Suppressor macrophage treated with lipopolysaccharide for 4 hours (primary cell): ENCODE data around the gene CDC42BPG.

ENCODE experiments used
- DNase-seq: peaks from one replicate; pipeline ENCODE4 v3.0.0-alpha.2; 2020

Gene CDC42BPG

DNA sequence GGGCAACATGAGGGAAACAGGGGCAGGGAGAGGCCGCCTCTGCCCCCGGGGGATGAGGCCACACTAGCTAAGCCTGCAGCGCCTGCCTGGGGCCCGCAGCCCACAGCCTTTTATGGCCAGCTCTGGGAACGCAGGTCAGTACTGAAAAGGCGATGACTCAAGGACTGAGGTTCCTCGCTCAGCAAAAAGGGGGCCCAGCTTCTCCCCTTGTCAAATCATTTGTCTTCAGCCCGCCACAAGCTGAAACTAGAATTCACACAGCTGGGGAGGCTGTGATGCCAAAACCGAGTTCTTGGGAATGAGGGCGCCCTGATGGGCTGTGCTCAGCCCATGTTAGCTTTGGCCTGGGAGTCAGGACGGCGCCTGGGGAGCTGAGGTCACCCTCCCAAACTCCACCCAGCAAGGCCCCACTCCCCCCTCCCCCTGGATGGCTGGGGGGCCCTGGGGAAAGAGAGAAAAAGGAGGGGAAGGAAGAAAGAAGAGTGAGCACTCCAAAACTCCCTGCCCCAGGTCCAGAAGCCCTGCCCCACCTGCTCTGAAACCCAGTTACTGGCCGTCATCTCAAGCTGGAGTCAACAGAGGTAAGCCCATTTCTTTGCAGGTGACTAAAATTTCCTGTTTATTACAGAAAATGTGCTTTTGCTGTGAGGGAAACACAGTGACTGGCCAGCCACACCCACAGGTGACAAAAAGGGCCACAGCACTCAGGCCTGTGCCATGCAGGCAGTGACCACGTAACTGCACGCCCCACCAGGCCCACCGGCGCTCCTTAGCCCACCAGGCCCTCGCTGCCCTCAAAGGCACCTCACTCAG, 20.2 kb upstream of the CDC42BPG start:
- DNase-seq, result peak; percentile 64

DNA sequence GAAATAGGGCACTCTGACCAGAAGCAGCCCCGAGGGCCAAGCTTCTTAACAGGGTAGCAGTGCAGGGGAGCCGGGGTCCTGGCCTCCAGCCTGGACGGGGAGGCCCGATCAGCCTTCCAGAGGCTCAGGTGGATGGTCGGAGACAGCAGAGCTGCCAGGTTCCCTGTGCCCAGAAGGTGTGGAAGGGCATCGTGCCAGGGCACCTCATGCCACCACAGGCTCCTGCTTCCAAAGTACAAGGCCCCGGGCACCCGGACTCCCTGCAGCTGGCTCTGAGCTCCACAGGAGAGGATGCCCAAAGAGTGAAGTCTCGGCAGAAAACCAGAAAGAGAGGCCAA, 19.7 kb upstream of the CDC42BPG start:
- DNase-seq, result no peak

DNA sequence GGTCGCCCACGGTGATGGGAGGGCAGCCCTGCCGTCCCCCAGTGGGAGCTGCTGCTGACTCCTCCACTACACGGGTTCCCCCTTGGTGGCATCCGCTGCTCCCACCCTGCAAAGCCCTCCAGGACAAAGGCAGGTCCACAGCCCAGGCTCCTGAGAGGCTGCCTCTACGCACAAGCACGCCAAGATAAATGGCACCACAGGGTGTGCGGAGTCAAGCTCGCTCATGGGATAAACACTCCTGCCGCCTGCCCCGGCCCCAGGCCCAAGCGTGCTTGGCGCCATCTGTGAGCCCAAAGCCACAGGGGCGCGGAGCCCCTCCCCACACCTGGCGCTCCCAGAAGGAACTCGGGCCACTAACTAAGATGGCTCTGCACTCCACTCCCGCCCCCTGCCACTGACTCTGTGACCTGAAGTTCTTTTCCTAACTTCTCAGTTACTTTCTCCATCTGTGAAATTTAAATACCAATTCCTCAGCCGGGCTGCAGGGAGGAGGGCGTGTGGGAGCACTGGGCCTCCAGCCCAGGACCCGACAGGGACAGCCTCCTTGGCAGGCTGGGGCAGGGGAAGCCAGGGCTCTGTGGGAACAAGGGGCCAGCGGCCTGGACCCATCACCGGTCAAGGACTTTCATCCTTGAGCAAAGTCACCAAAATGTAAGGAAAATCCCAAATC, 19.1 kb upstream of the CDC42BPG start:
- DNase-seq, result no peak

DNA sequence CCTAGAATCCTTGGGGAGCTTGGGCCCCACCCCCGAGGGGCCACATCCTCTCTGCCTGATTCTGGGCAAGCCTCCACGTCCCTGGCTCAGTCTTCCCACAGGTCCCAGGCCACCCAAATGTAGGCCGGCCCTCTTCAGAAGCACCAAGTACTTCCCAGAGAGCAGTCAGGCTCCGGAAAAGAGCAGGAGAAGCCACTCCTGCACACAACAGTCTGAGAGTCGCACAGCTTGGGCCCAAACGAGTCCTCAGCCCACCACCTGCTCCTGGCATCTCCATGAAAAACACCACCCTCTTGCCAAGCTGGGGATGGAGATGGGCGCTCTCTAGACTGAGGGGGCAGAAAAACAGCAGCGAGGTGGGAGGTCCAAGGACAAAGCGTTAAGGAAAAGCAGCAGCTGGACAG, 18.5 kb upstream of the CDC42BPG start:
- no peak for DNase-seq

DNA sequence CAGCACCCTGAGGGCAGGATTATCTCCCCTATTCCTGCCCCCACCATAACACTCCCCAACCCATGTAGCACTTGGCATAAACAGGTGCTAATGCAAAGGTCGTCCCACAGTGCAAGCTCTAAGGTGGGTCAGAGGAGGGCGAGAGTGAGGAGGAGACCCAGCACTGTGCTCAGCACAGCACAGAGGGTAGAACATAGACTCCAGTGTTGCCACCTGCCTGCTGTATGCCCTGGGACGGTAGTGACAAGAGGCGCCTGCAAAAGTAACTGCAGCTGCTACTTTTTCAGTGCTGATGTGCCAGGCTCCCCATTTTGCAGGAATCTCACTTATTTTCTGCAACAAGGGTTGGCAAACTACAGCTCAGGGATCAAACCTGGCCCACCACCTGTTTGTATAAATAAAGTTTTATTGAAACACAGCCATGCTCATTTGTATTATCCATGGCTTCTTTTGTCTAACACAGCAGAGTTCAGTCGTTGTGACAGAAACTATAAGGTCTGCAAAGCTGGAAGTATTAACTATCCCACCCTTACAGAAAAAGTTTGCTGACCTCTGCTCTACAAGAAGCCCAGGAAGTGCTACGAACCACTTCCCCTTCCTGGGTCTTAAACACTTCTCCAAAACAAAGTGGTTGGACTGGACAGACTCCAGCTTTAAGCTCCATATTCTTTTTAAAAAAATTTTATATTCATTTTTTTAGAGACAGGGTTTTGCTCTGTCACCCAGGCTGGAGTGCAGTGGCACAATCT, 16.9 kb upstream of the CDC42BPG start:
- peak; percentile 63 for DNase-seq

DNA sequence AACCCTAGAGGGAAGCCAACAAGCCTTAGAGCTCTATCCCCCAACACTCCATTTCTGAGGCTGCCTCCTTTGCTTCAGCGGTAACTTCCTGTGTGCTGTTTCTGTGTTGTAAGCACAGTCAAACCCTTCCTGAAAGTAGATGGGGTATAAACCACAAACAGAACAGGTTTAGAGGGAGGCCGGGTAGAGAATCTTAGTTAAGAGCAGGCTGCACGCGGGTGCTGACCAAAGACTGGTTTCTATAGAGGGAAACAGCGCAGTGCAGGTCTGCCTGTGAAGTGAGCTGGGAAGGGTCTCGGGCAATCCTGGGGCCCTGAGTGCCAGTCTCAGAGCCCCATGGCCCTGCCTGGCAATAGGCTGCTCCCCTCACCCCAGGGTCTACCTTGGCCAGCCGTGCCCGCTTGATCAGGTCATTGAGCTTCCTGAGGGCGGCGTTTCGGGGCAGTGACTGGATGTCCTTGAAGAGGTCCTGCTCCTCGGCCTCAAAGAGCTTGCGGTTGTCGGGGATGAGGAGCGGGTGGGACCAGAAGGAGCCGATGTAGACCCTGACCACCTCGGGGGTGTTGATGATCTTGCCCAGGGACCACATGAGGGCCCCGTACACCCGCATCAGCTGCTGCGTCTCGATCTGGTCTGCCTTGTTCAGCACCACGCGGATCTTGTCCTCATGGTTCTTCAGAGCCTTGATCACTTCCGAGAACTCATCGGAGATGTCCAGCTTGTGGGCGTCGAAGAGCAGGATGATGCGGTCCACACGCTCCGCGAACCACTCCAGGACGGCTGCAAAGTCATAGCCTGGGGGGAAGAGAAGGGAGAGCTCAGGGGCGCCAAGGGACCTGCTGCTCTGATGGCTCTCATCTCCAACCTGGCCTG, 15.3 kb upstream of the CDC42BPG start:
- DNase-seq, result no peak

DNA sequence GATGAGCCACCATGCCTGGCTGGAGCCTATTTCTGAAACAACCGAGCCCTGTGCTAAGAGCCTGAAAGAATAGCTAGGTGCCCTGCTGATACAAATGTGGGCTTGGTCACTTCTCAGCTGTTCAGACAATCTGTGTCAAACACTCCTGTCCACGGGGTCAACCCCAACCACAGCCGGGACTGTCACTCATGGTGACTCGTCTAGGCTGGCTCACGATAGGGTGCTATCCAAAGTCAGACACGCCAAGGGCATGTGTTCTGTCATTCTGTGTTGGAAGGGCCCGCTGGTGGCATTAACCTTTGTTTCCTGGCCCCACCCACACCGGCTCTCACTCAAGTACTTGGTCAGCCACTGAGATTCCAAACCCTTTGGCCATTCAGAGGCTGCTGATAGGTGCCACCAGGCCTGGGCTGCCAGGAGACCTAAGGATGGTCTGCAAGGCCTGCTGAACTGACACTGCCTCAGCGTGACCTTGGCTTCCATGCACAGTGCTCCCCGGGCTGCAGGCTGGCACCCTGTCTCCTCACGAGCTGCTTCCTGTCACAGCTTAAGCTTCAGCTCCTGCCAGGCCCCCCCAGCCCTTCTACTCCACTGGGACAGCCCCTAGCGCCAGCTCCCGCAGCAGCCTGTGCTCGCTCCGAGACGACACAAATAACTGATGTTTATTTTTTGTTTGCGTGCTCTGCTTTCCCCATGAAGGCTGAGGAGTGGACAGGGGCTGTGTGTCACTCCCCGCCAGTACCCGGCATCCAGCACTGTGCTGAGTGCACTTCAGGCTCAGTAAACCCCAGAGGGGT, 14.2 kb upstream of the CDC42BPG start:
- peak; percentile 75 for DNase-seq

DNA sequence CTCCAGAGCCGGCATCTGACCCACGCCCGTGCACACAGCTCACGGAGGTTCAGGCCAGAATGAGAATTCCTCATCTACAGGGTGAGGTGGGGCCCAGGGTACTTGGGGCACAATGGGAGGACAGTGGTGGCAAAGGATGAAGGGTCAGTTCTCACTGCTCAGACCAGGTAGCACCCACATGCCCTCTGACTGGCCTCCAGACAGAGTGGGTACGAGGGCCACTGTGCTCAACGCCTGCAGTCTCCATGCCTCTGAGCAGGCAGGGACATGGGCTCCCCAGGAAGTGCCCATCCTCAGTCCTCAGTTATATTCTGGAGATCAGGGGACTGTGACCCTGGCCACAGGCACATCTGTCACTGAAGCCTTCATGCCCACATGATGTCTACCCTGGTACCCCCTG, 13.0 kb upstream of the CDC42BPG start:
- no peak for DNase-seq

DNA sequence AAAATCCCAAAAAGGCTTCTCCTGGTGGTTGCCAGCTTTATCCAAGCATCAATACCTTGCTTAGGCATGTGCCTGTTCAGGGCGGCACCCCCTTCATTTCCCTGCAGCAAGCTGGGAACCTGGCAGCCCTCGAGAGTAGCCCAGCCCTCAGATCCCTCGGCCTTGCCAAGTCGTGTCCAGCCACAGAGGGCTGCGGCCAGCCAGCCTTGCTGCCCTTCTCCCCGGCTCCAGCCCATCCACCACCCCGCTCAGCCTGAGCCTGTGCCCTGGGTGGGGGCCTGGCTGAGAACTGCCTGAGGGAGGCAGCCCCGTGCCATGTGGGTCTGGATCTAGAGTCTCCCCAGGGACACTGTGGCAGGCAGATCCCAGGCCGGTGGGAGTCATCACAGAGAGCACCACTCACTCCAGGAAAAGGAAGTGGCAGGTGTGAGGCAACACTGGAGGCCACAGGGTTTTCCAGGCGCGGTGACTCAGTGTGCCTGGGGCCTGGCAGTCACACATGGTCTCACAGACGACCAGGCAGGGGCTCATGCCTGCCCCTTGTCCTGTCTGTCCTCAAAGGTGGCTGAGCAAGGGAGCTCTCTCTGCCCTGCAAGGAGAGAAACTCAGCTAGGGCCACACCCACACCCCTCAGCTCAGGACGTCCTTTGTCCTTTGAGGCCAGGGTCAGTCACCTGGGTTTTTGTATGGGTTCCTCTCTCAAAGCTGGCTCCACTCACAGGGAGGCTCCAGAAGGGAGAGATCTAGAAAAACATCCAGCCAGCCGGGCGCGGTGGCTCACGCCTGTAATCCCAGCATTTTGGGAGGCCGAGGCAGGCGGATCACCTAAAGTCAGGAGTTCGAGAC, 12.2 kb upstream of the CDC42BPG start:
- peak; percentile 95 for DNase-seq

DNA sequence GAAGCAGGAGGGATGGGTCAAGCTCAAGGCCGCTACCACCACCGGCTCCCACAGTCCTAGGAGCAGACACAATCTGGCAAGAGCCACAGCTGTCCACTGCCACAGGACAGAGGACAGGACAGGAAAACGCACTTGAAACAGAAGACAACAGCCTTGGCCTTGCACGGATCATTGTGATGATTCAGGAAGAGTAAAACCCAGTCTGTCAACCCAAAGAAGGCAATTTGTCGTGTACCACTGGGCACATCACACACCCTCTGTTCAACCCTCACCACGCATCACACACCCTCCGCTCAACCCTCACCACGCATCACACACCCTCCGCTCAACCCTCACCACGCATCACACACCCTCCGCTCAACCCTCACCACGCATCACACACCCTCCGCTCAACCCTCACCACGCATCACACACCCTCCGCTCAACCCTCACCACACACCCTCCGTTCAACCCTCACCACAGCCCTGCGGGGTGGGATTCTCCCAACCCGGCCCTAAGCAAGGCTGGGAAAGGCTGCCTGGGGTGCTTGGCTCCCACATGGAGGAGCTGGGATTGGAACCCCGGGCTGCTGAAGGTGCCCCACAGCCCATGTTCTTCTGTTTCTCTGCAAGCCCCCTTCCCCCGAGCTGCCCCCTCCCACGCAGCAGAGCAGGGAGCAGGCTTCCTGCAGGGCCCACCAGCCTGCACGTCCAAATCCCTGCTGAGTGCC, 11.3 kb upstream of the CDC42BPG start:
- no peak for DNase-seq

DNA sequence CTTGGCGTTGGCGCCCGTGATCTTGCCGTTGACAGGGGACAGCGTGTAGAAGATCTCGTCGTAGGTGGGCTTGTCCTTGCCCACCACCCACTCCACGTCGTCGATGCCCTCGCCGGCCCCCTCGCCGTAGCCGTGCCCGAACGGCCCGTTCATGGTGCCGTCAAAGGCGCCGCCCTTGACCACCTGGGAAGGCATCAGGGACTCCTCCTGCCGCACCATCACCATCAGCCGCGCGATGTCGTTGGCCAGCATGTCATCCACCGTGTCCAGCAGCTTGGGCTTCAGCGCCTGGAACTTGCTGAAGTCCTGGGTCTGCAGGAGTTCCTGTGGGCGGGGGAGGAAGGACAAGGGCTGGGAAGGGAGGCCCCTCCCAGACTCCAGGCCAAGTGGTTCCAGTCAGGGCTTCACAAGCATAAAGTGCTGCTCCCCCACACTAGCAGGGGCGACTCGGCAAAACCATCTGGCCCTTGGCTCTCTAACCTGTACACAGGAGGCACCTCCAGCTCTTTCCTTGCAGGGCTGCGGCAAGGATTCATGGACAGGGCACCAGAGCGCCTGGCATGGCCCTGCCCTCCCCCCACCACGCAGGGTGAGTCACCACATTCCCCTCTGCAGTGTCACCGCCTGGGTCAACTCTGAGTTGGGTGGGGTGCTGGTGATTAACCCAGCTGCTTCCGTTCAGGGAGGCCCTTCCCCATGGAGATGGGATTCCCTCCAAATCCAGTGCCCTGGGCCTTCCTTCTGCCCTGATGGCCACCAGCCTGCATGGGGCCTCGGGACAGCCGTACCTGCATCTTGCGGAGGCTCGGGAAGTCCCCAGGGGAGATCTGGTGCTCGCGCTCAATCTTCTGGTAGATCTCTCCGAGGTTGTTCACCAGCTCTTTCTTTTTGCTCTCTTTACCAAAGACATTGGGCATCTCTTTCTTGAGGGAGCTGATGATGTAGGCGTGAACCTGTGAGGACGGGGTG, 10.4 kb upstream of the CDC42BPG start:
- peak; percentile 87 for DNase-seq

DNA sequence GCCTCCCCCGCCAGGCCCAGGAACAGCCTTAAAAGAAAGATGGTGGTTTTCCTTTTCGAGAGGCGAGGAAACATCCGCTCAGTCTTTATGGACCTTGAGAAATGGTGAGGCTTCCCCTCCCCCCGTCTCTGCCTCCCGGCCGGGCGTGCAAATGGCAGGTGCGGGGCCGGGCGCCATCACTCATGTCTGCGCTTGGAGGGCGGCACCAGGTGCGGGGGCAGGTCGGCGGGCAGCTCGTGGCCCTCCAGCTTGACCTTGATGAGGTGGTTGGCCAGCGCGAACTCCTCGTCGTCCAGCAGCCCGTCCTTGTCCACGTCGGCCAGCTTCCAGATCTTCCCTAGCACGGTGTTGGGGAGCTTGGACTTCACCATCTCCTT, 9.7 kb upstream of the CDC42BPG start:
- DNase-seq, result no peak

DNA sequence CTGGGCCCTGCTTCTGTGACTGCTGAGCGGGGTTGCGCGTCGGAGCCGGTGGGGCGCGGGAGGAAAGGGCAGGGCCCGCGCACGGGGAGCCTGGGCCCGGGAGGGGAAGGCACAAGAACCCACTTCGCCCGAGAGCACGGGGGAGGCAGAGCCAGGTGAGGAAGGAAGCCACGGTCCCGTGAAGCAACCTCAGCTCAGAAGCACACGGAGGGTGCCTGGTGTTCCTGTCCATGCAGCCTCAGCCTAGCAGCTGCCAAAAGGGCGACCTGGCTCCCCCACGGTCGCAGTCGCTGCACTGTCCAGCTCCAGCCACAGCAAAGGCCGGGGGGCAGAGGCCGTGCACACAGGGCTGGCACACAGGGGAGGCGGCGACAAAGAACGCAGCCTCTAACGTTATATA, 9.3 kb upstream of the CDC42BPG start:
- no peak for DNase-seq

DNA sequence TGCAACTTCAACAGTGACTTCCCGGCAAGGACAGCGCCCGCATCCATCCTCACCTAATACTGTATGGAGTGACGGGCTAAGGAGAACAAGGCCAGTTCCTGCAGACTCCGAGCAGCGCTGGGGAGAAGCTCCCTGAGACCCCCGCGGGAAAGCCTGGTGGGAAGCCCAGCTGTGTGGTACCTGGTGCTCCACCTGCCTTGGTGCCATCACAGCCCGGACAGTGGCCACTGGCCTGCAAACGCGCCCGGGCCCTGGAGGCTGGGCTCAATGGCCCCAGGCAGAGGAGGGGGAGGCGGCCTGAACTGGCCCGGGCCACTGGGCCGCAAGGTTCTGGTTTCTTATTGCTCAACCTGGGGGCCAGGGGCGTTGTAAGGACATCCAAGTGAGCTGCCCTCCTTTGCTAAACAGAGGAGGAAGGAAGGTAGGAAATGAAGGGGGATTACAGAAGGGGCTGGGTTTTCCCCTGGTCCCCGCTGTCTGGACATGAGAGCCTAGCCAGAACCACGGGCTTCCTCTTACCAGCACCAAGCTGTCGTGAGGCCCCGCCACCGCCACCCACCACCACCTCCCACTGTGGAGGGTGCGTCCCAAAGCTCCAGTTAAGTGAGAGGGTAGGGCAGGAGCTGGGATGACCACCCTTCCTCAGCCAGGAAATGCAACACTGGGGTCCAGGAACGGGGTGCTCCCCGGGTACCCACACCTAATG, 8.5 kb upstream of the CDC42BPG start:
- DNase-seq, result peak; percentile 65

DNA sequence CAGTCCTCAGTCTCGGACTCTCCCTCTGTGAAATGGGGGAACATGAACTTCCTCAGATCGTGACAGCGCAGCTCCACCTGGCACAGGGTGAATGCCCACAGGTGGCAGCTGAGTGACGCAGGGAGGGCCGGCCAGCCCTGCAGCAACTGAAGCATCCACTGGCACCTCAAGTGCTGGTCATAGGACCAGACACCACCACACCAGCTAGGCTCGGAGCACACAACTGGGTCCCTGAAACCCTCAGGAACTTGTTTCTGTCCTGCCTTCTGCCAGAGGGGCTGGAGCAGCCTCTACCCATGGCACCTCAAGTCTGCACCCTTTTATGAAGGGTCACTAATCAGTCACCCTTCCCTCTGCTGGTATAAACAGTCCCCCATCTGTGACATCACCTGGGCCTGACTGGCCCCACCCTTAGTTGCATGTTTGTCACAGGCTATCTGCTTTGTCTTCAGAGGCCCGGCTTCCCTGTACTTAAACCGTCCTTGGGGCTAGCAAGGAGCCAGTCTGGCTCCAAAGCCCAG, 7.4 kb upstream of the CDC42BPG start:
- DNase-seq, result no peak

DNA sequence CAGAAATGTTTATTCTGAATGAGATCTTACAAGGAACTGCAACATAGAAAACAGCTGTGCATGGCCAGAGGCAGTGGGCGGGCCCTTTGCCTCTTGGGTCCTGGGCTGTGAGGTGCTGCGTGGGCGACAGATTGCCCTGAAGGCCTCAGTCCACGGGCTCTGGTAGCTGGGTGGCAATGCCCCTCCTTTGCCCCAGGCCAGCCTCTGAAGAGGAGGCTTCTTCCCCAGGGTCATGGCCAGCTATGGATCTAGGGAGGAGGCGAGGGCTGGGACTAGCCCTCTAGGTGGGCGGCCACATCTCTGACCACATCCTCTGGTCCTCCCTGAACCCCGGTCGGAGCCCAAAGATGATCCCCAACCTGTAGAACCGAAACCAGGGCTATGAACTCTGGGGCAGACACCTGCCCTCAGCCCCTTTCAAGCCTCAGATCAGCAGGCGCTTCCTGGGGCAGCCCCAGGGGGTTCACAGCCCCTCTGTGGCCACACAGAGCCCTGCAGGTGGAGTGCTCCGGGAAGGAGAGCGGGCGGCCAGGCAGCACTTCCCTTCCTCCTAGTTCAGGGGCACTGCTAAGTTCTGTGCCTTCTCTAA, 6.6 kb upstream of the CDC42BPG start:
- peak; percentile 46 for DNase-seq

DNA sequence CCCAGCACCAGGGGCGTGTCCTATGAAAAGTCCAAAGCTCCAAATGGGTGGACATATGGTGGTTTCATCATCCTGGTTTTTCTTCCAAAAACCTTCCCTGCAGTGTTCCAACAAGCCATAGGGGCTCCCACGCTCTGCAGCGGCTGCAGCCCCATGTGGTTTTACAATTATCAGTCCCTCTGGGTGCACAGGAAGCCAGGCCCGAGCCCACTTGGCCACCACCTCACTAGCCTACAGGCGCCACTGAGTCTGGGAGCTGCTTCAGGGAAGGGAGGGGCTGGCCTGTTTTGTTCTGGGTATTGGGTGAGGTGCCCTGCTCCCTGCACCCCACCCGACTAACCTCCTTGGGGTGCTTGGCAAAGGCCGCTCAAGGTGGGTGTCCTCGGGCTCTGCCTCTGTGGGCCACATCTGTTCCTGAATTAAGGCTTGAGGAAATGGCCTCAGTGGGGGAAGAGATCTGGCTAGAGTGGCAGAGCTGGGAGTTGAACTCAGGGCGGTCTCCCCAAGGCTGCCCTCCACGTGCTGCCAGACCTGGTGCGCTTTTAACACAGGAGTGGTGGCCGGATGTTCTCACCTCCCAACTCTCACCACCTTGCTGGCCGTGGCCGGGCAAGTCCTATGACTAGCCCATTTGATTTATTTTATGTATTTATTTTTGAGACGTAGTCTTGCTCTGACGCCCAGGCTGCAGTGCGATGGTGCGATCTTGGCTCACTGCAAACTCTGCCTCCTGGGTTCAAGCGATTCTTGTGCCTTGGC, 5.3 kb upstream of the CDC42BPG start:
- DNase-seq, result peak; percentile 47
